HG02981 (cell line): Measurements from ENCODE around the gene MED14.

Experiments used
- ATAC-seq: cut with Tn5 transposase; IDR thresholded peaks from one replicate; pipeline ENCODE4 v1.9.1; 2021; ENCODE audit warnings: mild to moderate bottlenecking, moderate library complexity; ENCODE audit not compliant: unreplicated experiment

The MED14 gene

DNA sequence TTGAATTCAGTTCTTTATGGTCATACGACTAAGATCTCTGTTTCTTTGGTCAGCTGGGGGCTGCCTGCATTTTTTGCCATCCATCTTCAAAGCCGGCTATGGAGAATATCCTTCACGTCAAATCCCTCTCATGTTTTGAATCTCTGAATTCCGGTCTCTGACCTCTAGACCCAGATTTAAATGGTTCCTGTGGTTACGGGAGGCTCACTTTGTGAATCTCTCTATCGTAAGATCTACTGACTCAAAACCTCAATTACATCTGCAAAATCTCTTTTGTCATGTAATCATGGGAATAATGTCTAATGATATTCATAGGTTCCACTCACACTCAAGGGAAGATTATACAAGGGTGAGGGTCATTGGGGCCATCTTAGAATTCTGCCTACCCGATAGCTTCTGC lies 117.8 kb downstream of the MED14 start:
- ATAC-seq = no peak

DNA sequence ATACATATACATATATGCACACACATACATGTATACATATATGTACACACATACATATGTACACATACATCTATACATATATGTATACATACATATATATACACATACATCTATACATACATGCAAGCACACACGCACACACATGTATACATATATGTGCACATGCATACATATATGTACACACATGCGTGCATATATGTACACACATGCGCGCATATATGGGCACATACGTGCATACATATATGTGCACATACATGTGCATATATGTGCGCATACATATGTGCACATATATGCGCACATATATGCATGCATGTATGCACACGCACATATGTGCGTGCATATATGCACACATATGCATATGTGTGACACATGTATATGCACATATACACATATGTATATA lies 119.4 kb downstream of the MED14 start:
- no peak for ATAC-seq

DNA sequence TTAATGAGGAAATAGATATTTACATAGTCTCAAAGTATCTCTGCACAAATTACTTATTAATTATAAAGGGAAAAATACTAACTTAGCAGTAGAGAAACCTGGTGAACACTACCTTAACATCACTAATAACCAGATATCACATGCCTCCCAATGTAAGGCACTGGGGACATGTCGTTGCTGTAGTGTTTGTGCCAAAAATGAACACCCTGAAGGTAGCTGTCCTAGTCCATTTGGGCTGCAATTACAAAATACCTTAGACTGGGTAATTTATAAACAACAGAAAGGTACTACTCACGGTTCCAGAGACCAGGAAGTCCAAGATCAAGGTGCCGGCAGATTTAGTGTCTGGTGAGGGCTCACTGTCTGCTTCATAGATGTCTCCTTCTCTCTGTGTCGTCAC lies 122.8 kb downstream of the MED14 start:
- ATAC-seq = no peak

DNA sequence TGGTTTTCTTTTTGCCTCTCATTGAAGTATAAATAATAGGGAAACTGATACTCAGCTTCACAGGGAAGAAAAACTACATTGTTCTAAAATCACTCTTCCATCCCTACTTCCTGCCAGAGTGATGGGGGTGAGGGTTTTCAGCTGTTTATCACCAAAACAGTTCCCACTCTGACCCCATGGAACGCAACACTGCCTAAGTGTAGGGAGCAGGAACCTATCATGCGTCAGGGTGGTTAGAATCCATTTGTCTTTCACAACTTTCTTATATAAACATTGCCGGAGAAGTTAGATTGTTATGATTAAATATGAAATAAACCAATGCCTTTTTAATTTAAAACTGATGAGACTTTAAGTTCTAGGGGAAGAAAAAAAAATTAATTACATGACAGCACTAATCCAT lies 128.0 kb downstream of the MED14 start:
- ATAC-seq = no peak

DNA sequence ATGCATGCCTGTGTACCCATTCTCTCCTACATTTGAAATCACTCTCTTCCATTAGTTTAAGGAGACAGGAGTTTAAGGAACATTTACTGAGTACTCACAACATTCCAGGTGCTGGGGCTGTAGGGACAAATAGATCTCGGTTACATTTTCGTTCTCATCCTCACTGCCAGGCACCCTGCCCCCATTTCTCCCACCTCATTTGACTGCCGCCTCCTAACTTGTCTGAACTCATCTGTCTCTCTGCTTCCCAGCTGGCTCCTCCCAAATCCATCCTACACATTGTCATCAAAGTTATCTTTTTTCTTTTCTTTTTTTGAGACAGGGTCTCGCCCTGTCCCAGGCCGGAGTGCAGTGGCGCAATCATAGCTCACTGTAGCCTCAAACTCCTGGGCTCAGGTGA lies 131.9 kb downstream of the MED14 start:
- no peak for ATAC-seq
